GM13977 (cell line): Measurements from ENCODE around the gene OBP2A.
A peak's percentile ranks its signal among the peaks of the same experiment; 100 is the strongest.

Experiments
- DNase-seq: peaks from one replicate; pipeline ENCODE4 v3.0.0; 2012; ENCODE audit warnings: low spot score
- CTCF ChIP-seq: IDR thresholded peaks from 2 replicates; pipeline ENCODE4 v1.5.1; 2012; ENCODE audit warnings: mild to moderate bottlenecking, control low read depth; ENCODE audit not compliant: insufficient read depth; ENCODE audit errors: extremely low read depth, missing control alignments
- in situ Hi-C: fragments of 300-500 bp; cut with MboI; formaldehyde crosslinking; loops from one replicate; pipeline ENCODE4 v1.12.0; 2022; ENCODE audit warnings: low sequenced_read_pairs, low pct_unique_long_range_greater_than_20kb, mixed read lengths, inconsistent platforms; ENCODE audit not compliant: unreplicated experiment

Gene OBP2A

DNA sequence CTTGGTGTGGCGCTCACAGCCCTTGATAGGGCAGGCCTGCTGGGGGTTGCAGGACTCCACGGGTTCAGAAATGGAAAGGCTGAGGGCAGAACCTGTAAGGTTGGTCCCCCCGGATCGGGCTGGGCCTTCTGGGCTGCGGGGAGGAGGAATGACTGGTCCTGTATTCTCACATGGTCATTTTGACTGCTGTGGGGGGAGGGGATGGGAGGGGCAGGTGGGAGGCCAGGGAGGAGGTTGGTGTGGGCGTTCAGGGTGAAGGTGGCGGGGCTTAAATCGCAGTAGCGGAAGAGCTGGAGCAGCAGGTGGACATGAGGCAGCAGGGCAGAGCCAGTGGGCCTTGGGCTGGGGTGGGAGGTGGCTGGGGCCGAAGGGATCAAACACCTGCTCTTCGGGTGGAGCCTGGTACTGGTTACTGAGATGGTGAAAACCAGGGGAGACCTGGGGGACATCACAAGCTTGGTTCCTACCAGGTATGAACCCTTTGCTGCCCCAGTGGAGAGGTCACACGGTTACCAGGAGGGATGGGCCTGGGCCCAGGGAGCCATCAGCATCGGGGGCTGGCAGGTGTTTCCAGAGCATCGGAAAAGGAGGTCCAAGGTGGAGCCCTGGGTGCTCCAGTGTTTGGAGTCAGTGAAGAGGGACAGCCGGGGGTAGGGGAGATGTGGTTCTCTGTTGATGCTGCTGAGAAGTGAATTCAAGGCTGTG, 43.6 kb upstream of the OBP2A start:
- no peak for TF ChIP-seq CTCF
- no peak for DNase-seq
- in situ Hi-C loops: no loop called here

DNA sequence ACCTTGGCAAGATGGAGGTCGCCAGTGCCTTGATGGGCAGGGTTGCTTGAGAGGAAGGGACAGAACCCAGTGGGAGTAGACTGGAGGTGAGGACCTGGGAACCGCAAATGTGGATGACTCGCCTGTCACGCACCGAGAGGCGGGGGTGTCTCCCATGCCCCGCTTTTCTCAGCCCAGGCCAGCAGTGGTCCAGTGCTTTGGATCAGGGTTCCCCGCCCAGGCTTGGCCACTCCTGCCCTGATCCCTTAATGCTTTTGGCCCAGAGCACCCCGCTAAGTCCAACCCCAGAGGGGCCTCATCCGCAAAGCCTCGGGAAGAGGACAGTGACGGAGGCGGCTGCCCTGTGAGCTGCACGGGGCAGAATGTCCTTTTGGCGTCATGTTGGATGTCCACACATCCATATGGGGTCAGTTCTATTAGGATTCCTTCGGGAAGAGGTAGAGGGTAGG, 43.0 kb upstream of the OBP2A start:
- no peak for TF ChIP-seq CTCF
- in situ Hi-C loops: no loop called here
- DNase-seq: no peak

DNA sequence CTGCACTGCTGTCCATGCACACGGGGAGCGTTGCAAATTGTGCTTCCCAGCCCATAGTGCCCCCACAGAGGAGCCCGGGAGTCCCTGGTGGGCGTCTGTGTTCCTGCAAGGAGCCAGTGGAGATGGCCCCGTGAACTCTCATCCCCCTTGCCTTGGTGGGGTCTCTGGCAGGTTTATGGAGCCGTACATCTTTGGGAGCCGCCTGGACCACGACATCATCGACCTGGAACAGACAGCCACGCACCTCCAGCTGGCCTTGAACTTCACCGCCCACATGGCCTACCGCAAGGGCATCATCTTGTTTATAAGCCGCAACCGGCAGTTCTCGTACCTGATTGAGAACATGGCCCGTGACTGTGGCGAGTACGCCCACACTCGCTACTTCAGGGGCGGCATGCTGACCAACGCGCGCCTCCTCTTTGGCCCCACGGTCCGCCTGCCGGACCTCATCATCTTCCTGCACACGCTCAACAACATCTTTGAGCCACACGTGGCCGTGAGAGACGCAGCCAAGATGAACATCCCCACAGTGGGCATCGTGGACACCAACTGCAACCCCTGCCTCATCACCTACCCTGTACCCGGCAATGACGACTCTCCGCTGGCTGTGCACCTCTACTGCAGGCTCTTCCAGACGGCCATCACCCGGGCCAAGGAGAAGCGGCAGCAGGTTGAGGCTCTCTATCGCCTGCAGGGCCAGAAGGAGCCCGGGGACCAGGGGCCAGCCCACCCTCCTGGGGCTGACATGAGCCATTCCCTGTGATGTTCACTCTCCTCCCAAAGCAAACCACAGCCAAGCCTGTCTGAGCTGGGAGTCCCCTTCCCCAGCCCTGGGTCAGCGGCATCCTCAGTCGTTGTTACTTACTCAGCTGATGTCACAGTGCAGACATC, 42.3 kb upstream of the OBP2A start:
- in situ Hi-C loops: no loop called here
- TF ChIP-seq CTCF: no peak
- no peak for DNase-seq

DNA sequence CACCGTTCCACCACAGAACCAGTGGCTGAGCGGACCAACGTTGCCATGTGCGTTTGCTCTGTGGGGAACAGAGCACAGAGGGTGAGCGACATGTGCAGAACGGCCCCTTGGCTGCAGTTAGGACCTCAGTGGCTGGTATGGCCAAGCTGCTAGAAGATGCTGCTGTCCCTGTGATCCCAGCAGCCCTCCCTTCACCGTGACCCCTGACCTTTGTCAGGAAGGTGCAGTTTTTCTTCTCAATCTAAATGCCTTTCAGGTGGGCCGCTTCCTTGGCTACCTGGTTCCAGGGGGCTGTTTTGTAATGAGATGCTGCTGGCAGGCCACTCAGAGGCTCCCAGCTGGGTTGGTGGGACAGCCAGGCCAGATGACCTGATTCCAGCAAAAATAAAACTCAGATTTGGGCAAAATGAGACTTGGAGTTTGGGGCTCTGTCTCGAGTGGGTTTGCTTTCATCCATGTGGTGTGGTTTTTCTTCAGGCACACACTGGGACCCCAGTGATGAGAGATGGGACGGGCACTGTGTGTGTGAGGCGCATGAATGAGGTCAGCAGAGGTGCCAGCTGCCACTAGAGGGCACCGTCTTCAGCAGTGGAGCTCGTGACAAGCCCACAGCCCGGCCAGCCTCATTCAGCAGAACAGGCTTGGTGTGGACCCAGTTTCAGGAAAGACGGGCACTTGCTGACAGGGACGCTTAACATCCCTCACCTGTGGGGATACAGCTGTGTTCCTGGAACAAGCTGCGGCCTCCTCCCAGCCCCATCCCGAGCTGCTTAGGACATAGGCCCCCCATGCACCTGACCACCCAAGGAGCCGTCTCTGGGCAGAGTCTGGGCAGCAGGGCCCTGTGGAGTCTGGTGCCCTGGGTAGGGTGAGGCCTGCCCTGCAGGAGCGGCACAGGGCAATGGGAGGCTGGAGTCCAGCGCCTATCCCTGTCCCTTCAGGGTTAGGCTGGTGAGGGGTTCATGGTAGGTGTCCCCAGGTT, 41.4 kb upstream of the OBP2A start:
- TF ChIP-seq CTCF: peak; percentile 86
- in situ Hi-C loops: no loop called here
- peak; percentile 80 for DNase-seq

GRCh38 chr9:135505406-135506187, 40.3 kb upstream of the OBP2A start:
- in situ Hi-C loops: no loop called here
- DNase-seq: no peak
- no peak for TF ChIP-seq CTCF
